Testis (tissue), 2 donors: ENCODE data around the gene RXRA.

ENCODE experiments used
- POLR2A ChIP-seq: fragments of 450-650 bp; IDR thresholded peaks from one replicate; pipeline ENCODE4 v1.6.1; 2017; ENCODE audit warnings: antibody characterized with exemption, mild to moderate bottlenecking, moderate library complexity
- TF ChIP-seq, protein P1 (sequence below), 3 experiments: fragments of 450-650 bp in 2 of 3; fragments of 200-600 bp in 1 of 3; sonication (generic) in 1 of 3; IDR thresholded peaks; one replicate each; pipeline ENCODE4 v1.5.1; 2016 to 2019; ENCODE audit warnings: antibody characterized with exemption in 3 of 3, mild to moderate bottlenecking in 2 of 3, moderate library complexity in 1 of 3

DNA sequence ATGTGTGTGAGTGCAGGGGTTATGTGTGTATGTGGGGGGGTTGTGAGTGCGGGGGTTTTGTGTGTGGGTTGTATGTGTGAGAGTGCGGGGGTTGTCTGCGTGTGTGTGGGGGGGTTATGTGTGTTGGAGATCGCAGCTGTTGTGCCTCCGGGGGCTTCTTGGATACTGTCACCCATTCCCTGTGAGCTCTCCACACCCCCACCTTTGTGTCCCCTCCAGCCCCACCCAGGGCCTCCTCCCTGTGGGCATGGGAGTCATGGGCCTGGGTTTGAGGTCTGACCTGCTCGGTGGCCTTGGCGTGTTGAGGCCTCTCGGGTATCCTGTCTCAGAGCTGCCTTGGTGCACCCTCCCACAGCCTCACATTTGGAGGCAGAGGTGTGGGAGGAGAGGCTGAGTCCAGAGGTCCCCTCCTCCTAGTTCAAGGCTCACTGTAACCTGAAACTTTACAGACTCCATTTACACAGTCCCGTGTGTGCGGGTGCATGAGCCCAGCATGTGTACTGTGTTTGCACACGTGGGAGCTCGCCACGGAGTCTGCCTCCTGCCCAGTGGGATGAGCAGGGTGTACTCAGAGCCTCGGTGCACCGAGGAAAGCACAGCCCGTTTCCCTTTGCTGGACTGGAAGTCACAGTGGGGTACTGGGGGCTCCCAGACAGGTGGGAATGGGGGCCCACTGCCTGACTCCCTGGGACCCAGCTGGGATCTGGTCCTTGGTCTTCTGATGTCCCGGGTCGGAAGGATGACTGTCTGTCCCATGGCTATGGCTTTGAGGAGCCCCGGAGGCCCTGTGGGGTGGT is 43.4 kb downstream of the RXRA start:
- TF ChIP-seq, protein P1, sequence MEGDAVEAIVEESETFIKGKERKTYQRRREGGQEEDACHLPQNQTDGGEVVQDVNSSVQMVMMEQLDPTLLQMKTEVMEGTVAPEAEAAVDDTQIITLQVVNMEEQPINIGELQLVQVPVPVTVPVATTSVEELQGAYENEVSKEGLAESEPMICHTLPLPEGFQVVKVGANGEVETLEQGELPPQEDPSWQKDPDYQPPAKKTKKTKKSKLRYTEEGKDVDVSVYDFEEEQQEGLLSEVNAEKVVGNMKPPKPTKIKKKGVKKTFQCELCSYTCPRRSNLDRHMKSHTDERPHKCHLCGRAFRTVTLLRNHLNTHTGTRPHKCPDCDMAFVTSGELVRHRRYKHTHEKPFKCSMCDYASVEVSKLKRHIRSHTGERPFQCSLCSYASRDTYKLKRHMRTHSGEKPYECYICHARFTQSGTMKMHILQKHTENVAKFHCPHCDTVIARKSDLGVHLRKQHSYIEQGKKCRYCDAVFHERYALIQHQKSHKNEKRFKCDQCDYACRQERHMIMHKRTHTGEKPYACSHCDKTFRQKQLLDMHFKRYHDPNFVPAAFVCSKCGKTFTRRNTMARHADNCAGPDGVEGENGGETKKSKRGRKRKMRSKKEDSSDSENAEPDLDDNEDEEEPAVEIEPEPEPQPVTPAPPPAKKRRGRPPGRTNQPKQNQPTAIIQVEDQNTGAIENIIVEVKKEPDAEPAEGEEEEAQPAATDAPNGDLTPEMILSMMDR (IDR thresholded peaks at IDR 0.05) = no peak
- no peak for TF ChIP-seq POLR2A
